ENCODE results near the gene MICAL1. TPM values are rescaled to one million over a fixed set of nuclear protein-coding genes. Genes with fewer than 3 reads are reported as not detected.

Gene MICAL1
- total and polyA plus RNA-seq, 2 of the 8 experiments (the other 6 are each of a cell fraction or from before 2014, with no cell fraction given), result 42.5 to 55.4 TPM

DNA sequence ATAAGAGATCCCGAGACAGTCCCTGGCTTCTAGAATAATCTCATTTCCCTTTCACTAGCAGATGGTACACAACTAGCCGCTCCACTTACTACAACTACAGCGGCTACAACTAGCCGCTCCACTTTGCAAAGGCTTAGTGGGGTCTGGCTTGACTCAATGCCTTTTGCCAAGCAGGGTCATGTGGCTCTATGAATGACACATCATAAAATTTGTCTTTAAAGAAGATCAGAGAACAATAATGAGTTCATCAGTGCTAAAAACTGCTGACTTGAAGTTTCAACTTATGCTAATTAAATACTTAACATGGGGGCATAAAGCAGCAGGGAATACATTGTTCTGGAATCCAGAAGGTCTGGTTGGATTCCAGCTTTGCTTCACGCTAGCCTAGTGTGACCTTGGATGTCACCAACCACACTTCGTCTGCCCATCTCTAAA lies 2.0 kb upstream of the MICAL1 start:
- Histone ChIP-seq H2BK15ac (ENCODE audit: low read length) (no peak overlapping the region), H3K18ac (ENCODE audit: extremely low read depth, low read length) (0 out of 2 replicates have a peak overlapping the region, but pooled peaks have one; percentile 14), H3K36me3 (ENCODE audit: control insufficient read depth in 2 of 4, insufficient read depth in 4 of 4, low read length in 3 of 4) (peaks cover 0 to 23% (median 13%) of the 10 kb centered on the region in 4 experiments; a peak in 7 of 8 replicates), H3K27ac (ENCODE audit: low read depth, low read length) (no peak overlapping the region), H3K9ac (replicated peaks in 1 of 4; ENCODE audit: extremely low read depth in 1 of 4, low read depth in 3 of 4, low read length in 3 of 4) (no peak overlapping the region), H3K4me1 (replicated peaks in 1 of 4; ENCODE audit: control insufficient read depth in 3 of 4, insufficient read depth in 4 of 4, low read length in 3 of 4) (peaks cover 4 to 17% (median 11%) of the 10 kb centered on the region in 4 experiments; a peak in 6 of 7 replicates), H2BK5ac (ENCODE audit: low read depth, low read length) (no peak overlapping the region), H3K4ac (replicated peaks; ENCODE audit: insufficient read length, low read depth, low read length) (no peak overlapping the region), H3K4me2 (ENCODE audit: insufficient read depth in 1 of 2, low read depth in 2 of 2, low read length in 2 of 2) (peak overlapping the region in 1 of 2 experiments; percentile 87; a peak in 2 of 4 replicates), H3K79me2 (ENCODE audit: control insufficient read depth in 1 of 2, insufficient read depth in 2 of 2, low read length in 2 of 2) (peaks cover 0 to 4% of the 10 kb centered on the region in 2 experiments; a peak in 1 of 4 replicates), H4K91ac (replicated peaks; ENCODE audit: insufficient read length, low read length) (no peak overlapping the region), H4K5ac (ENCODE audit: insufficient read length, low read depth, low read length) (no peak overlapping the region), H3K56ac (replicated peaks; ENCODE audit: insufficient read length, low read depth, low read length) (no peak overlapping the region), H2BK12ac (ENCODE audit: low read depth, low read length) (no peak overlapping the region), H4K20me1 (replicated peaks in 1 of 2; ENCODE audit: control insufficient read depth in 1 of 2, insufficient read depth in 2 of 2, low read length in 2 of 2) (no peaks in the 10 kb centered on the region), H3K27me3 (replicated peaks in 1 of 4; ENCODE audit: control insufficient read depth in 3 of 4, extremely low read depth in 1 of 4, insufficient read depth in 3 of 4, low read length in 3 of 4) (no peaks in the 10 kb centered on the region), H3K4me3 (ENCODE audit: extremely low read depth in 1 of 4, insufficient read depth in 2 of 4, low read depth in 3 of 4, low read length in 4 of 4) (no peak overlapping the region), H3K14ac (ENCODE audit: insufficient read length) (no peak overlapping the region), H2BK120ac (replicated peaks; ENCODE audit: low read depth, low read length) (no peak overlapping the region), H3K23me2 (ENCODE audit: low read depth, low read length) (peaks cover 8% of the 10 kb centered on the region), H3K9me3 (ENCODE audit: insufficient read depth in 2 of 2, low read depth in 1 of 2, low read length in 1 of 2) (peaks cover 0 to 5% of the 10 kb centered on the region in 2 experiments; a peak in 1 of 4 replicates), H2AK5ac (ENCODE audit: low read depth, low read length) (no peak overlapping the region), H3K23ac (ENCODE audit: insufficient read length) (no peak overlapping the region), H2AFZ (ENCODE audit: low read length) (no peak overlapping the region), H2BK20ac (ENCODE audit: low read length) (no peak overlapping the region), H4K8ac (ENCODE audit: extremely low read depth, insufficient read depth, low read length) (no peak overlapping the region), H3K79me1 (ENCODE audit: low read depth, low read length) (no peaks in the 10 kb centered on the region; the same call in 1 of the 2 replicates)
- DNase-seq (ENCODE audit: low read depth in 1 of 2, low spot score in 2 of 2) (no peak), FAIRE-seq (no peak)
- POLR2A ChIA-PET (ENCODE audit: partially characterized antibody), result interaction anchor here (1.1 to 7.5 kb wide), 6 partner anchors 8 to 33 kb away, joined by 3 to 85 read pairs (median 6); partner anchors contain the start of genes PPIL6 and SMPD2
- WGBS, 2 experiments (ENCODE audit: extremely low coverage in 1 of 2, insufficient coverage in 1 of 2, insufficient read length in 1 of 2, insufficient replicate concordance in 2 of 2, low coverage in 1 of 2, low lambda C conversion rate in 2 of 2, missing lambda C conversion rate in 1 of 2), result 84% methylated on average over 6 of the region's 6 CpGs; no CpG with 5 or more reads in 1 of the 2 experiments
- TF ChIP-seq TAF7 (optimal IDR thresholded peaks at IDR 0.05; ENCODE audit: borderline replicate concordance, low read depth, low read length) (no peak), EZH2 (IDR thresholded peaks at IDR 0.05; ENCODE audit: low read depth, low read length, severe bottlenecking) (no peak), POU5F1 (IDR thresholded peaks at IDR 0.05; ENCODE audit: low read depth, low read length) (no peak), JUND (IDR thresholded peaks at IDR 0.05; ENCODE audit: low read length) (no peak), MAFK (IDR thresholded peaks at IDR 0.05; ENCODE audit: low read depth, low read length) (0 out of 2 replicates have a peak, but pooled peaks have one; percentile 13)
- CTCF ChIA-PET (ENCODE audit: partially characterized antibody), result interaction anchor here (1.1 to 7.5 kb wide), 5 partner anchors 9 to 270 kb away, joined by 3 to 63 read pairs (median 7); partner anchors contain the start of genes PPIL6 and SMPD2

Measured in H1 (cell line).